Thyroid gland (tissue), 4 donors: Measurements from ENCODE around the gene TNFSF15. TPM values are rescaled to one million over a fixed set of nuclear protein-coding genes. Genes with fewer than 3 reads are reported as not detected.

Experiments
- DNase-seq, 2 donors: peaks; one replicate each; pipeline ENCODE4 v3.0.0-alpha.2; 2019
- H3K27ac ChIP-seq, 3 donors: fragments of 200-600 bp; sonication (generic); 1 replicate in 2 of 3; 2 replicates in 1 of 3; pipeline ENCODE4 v1.5.1; 2016 to 2019; ENCODE audit warnings: mild to moderate bottlenecking in 1 of 3, moderate library complexity in 1 of 3
- H3K27me3 ChIP-seq: fragments of 200-600 bp; sonication (generic); one replicate; pipeline ENCODE4 v1.5.1; 2019
- H3K36me3 ChIP-seq, 2 donors: fragments of 200-600 bp; sonication (generic); one replicate each; pipeline ENCODE4 v1.5.1; 2016 to 2019
- H3K4me1 ChIP-seq, 2 donors: fragments of 200-600 bp; sonication (generic); one replicate each; pipeline ENCODE4 v1.5.1; 2017 to 2019
- H3K4me3 ChIP-seq, 3 donors: fragments of 200-600 bp; sonication (generic); replicated peaks in 1 of 3; 1 replicate in 2 of 3; 2 replicates in 1 of 3; pipeline ENCODE4 v1.5.1; 2016; ENCODE audit warnings: mild to moderate bottlenecking in 1 of 3
- H3K9me3 ChIP-seq: fragments of 200-600 bp; sonication (generic); one replicate; pipeline ENCODE4 v1.5.1; 2017
- POLR2A ChIP-seq, 2 donors: fragments of 450-650 bp; IDR thresholded peaks; one replicate each; pipeline ENCODE4 v1.6.1; 2017; ENCODE audit warnings: antibody characterized with exemption in 2 of 2, mild to moderate bottlenecking in 2 of 2, moderate library complexity in 1 of 2
- WGBS, 2 donors: methylation state at CpG; one replicate each; pipeline ENCODE4 v1.1.5; 2017; 5-methylcytosine and 5-hydroxymethylcytosine counted together
- intact Hi-C: fragments of 100-400 bp; cut with DNase I; formaldehyde crosslinking; loops from one replicate; pipeline ENCODE4 v1.15.1; 2023
- total RNA-seq, 4 donors: library from RNA; depleted of rRNA; stranded (reverse); fragments of >200 nt; gene quantifications; one replicate each; pipeline ENCODE4 v1.2.3, GENCODE V29; 2016
- TF ChIP-seq, protein P1 (sequence below), 6 experiments: fragments of 200-600 bp in 3 of 6; fragments of 450-650 bp in 3 of 6; sonication (generic) in 3 of 6; IDR thresholded peaks; one replicate each; pipeline ENCODE4 v1.5.1; 2016 to 2019; ENCODE audit warnings: antibody characterized with exemption in 6 of 6, mild to moderate bottlenecking in 2 of 6, inconsistent platforms in 1 of 6, moderate library complexity in 1 of 6

TNFSF15 gene
- total RNA-seq, 4 donors from 2014 or later = 1.1 to 4.3 (median 2.6) TPM

DNA sequence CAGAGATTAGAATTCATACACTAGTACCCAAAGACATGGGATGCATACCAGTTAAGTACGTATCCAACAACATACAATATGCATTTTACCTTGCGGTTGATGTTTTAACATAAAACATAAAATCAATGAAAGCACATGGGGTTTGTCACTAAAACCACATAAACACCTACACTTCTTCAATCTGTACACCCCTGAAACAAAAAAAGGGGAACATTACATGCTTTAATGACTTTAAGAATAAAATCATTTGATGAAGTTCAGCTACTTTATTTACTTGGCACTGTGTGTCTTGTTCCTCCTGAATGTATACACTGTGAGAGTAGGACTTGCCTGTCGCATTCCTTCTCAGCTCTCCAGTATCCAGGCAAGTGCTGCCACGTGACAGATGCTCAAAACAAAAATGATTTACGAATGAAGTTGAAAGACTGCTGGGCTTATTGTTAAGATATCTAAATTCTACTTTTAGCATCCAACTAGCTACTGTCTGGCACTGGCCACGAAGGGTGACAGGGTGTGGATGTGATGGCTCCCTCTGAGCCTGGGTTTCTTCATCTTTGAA, 21.0 kb downstream of the TNFSF15 start:
- Histone ChIP-seq H3K36me3 (no peaks in the 10 kb centered on the region), H3K27ac (no peak overlapping the region), H3K27me3 (no peaks in the 10 kb centered on the region), H3K9me3 (no peaks in the 10 kb centered on the region), H3K4me1 (peaks cover 7 to 18% of the 10 kb centered on the region in 2 donors), H3K4me3 (no peak overlapping the region)
- intact Hi-C loops = no loop called here
- peak in 1 of 2 donors; percentile 21 for DNase-seq
- 66 to 72% methylated on average over 6 of the region's 6 CpGs for WGBS, 2 donors
- TF ChIP-seq, protein P1, sequence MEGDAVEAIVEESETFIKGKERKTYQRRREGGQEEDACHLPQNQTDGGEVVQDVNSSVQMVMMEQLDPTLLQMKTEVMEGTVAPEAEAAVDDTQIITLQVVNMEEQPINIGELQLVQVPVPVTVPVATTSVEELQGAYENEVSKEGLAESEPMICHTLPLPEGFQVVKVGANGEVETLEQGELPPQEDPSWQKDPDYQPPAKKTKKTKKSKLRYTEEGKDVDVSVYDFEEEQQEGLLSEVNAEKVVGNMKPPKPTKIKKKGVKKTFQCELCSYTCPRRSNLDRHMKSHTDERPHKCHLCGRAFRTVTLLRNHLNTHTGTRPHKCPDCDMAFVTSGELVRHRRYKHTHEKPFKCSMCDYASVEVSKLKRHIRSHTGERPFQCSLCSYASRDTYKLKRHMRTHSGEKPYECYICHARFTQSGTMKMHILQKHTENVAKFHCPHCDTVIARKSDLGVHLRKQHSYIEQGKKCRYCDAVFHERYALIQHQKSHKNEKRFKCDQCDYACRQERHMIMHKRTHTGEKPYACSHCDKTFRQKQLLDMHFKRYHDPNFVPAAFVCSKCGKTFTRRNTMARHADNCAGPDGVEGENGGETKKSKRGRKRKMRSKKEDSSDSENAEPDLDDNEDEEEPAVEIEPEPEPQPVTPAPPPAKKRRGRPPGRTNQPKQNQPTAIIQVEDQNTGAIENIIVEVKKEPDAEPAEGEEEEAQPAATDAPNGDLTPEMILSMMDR (IDR thresholded peaks at IDR 0.05) = no peak
- TF ChIP-seq POLR2A (IDR thresholded peaks at IDR 0.05) = no peak

DNA sequence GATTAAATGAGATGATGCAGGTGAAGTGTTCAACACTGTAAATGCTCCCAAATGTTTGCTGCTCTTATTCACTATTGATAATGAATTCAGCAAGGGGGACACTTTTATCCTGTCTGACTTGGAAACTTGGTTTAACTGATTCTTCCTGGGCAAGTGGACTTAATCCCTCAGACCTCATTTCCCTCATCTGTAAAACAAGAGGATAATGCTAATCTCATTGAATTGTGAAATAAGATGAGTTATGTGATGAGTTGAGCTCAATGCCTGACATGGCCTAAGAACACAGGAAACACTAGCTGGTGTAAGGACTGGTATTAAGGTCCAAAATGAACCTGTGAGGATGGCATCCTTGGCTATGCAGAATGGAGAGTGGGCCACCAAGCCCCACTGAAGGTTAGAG, 23.3 kb downstream of the TNFSF15 start:
- no peaks in the 10 kb centered on the region for H3K27me3 ChIP-seq
- no peak overlapping the region for H3K27ac ChIP-seq
- H3K4me1 ChIP-seq = peaks cover 13 to 25% of the 10 kb centered on the region in 2 donors
- intact Hi-C loops = no loop called here
- no peaks in the 10 kb centered on the region for H3K9me3 ChIP-seq
- TF ChIP-seq, protein P1 (IDR thresholded peaks at IDR 0.05) = no peak
- TF ChIP-seq POLR2A (IDR thresholded peaks at IDR 0.05) = no peak
- no peak for DNase-seq
- no peaks in the 10 kb centered on the region for H3K36me3 ChIP-seq
- H3K4me3 ChIP-seq = no peak overlapping the region

DNA sequence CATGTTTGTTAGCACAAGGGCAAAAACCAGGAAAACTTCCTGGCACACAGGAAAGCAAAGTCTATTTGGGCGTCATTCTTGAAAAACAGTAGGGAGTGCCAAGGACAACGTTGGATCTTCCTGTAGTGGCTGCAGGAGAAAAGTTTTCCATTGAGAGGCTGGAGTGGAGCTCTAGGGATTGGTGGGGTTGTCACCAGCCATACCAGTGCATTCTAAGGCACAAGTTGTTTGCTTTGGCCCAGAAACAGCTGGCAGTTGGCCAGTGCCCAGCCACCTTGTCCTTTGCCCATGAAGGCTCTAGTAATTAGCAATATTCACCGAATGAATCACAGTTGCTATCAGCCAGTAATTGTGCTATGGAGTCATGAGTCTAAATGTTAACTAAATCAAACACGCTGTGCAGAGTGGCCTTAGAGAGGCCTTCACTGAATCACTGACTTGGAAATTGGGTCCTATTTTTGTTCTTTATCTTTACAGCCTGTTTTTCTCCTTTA, 26.4 kb downstream of the TNFSF15 start:
- WGBS, 2 donors = 18 to 21% methylated on average over 4 of the region's 4 CpGs
- TF ChIP-seq, protein P1 (IDR thresholded peaks at IDR 0.05) = peak in 1 of 6 experiments; percentile 5
- TF ChIP-seq POLR2A (IDR thresholded peaks at IDR 0.05) = no peak
- Histone ChIP-seq H3K27me3 (no peaks in the 10 kb centered on the region), H3K9me3 (no peaks in the 10 kb centered on the region), H3K4me1 (peaks cover 9 to 23% of the 10 kb centered on the region in 2 donors), H3K4me3 (no peak overlapping the region), H3K27ac (peak overlapping the region; percentile 20 to 61 (median 61)), H3K36me3 (no peaks in the 10 kb centered on the region)
- intact Hi-C loops = no loop called here
- peak; percentile 98 for DNase-seq

GRCh38 chr9:114777821-114778609, 27.8 kb downstream of the TNFSF15 start:
- Histone ChIP-seq H3K27me3 (no peaks in the 10 kb centered on the region), H3K9me3 (no peaks in the 10 kb centered on the region), H3K36me3 (no peaks in the 10 kb centered on the region), H3K27ac (no peak overlapping the region), H3K4me3 (no peak overlapping the region), H3K4me1 (peaks cover 9 to 23% of the 10 kb centered on the region in 2 donors)
- intact Hi-C loops = no loop called here
- WGBS, 2 donors = 65 to 66% methylated on average over 6 of the region's 6 CpGs
- DNase-seq = no peak
- TF ChIP-seq, protein P1 (IDR thresholded peaks at IDR 0.05) = no peak
- TF ChIP-seq POLR2A (IDR thresholded peaks at IDR 0.05) = no peak
